GM21360 (cell line): ENCODE results near the gene GGA3.
"Not testable (repeated sequence)": the region's sequence is repeated elsewhere in the genome, so short reads cannot be mapped to it uniquely, and the experiment has no call there.

Experiments used
- ATAC-seq: cut with Tn5 transposase; IDR thresholded peaks from one replicate; pipeline ENCODE4 v1.9.1; 2021; ENCODE audit warnings: mild to moderate bottlenecking, moderate library complexity; ENCODE audit not compliant: unreplicated experiment

Gene GGA3

DNA sequence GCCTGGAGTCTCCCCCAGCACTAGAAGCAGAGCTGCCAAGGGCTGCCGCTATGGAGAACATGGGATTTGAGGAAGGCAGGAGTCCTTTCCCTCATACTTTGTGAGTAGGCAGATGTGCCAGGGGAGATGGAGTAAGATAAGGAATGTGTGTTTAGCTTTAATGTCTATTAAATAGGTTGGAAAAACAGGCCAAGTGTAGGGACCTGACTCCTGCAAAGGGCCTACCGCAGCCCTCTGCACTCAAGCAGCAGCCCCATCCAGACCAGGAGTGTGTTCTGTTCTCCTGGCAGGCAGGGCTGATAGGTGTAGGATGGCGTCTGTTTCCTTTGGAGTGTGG lies 11.4 kb upstream of the GGA3 start:
- ATAC-seq = no peak

- no peak for ATAC-seq
These were observed 10.8 kb upstream of the GGA3 start for GRCh38 chr17:75271955-75272847.

- ATAC-seq = peak; percentile 63
These were observed 10.0 kb upstream of the GGA3 start for GRCh38 chr17:75271233-75271954.

DNA sequence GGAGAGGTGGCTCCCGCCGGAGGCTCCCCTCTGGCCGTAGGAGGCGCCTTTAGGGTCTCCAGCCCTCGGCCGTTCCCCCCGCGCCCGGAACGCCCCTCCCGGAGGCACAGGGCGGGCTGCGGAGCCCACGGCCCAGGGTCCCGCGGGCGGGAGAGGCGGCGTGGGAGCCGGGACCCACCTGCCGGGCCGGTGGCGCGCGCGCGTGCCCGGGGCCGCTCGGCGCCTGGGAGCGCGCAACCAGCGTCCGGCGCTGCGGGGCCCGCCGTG lies 9.5 kb upstream of the GGA3 start, which contains the start of gene MIF4GD:
TSS of gene MIF4GD (minus strand) at position 266 of the 267 bp plus-strand sequence. CDS start 1,036 bp downstream, outside the sequence.
- ATAC-seq = no peak

GRCh38 chr17:75270218-75270965 lies 9.0 kb upstream of the GGA3 start:
- ATAC-seq = peak; percentile 29

- no peak for ATAC-seq
These were observed 8.4 kb upstream of the GGA3 start for GRCh38 chr17:75269844-75270217.

GRCh38 chr17:75267411-75268232 lies 6.2 kb upstream of the GGA3 start:
- no peak for ATAC-seq

DNA sequence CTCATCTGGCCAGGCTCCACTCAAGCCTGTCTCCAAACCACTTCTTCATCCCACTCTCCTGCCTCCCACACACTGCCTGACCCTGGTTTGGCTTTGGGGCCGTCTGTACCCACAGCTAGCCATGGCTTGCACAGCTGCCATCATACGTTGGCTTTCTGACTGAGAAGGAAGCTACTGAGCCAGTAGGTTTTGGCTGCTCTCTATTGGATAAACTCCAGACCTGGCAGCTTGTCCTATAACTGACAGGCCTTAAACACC lies 5.7 kb upstream of the GGA3 start:
- no peak for ATAC-seq

DNA sequence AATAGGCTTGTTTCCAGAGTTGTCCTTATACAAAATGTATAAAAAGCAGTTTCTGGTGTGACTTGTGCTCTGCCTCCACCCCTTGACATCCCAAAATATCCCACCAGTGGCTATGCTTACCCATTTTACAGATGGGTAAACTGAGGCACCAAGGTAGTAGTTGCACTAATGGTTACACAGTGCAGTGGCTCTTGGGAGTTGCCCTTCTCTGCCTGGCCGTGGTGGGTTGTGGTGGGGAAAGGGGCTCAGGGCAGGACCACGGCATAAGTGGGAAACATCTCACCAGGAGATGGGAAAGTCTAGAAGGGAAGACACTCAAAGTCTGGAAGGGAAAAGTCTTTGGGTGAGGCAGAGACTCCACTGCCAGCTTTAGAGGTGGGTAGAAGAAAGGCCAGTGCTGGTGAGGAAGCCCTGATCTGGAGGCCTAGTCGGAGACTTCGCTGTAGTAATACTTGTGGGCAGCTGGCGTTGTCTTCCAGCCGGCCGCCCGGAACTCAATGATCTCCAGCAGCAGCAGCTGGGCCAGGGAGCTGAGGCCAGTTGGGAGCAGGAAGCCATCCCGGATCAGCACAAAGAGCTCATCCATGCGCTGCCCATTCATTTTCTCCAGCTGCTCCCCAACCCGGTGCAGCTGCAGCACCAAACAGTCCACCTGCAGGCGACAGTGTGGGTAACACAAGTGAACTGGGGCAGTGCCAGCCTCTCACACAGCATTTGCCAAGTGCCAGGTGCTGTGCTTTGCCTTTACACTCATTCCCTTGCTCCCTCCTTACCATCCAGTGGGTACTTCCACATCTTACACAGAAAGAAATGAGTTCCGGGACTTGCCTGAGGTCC lies 5.1 kb upstream of the GGA3 start:
- ATAC-seq = no peak

GRCh38 chr17:75265614-75266315 lies 4.4 kb upstream of the GGA3 start:
- ATAC-seq = no peak

- no peak for ATAC-seq
These were observed 1.6 kb upstream of the GGA3 start for GRCh38 chr17:75263055-75263454.

- no peak for ATAC-seq
These were observed 753 bp upstream of the GGA3 start for GRCh38 chr17:75262112-75262606.

DNA sequence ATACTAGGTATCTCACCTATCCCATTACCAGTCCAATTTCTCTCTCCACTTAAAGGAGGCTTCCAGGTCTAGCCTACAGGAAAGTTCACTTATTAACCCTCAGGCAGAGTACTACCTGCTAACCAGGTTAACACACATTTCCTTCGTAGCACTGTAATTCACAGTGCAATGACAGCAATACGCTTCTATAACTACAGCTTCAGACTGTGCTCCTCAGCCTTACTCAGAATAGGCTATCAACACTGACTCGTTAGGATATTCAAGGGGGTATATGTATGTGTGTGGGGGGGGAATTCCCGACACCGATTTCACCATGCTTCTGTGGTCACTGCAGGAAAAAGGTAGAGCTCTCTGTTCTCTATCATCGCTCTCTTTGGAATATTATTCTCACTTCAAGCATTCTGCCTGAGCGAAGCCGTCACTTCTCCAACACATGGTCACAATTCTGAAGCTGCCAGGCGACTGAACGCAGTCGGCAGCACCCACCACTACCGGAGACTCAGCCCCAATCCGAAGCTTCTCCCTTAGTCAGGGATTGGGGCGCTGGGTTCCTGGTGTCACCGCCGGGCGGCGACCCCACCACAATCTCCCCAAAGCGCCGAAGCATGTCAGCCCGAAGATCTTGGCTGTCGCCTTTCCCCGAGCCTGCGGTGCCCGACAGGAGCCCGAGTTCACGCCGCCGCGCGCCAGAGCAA lies 618 bp downstream of the GGA3 start:
- ATAC-seq = peak; percentile 15

- not testable (repeated sequence) for ATAC-seq
These were observed 4.2 kb downstream of the GGA3 start for GRCh38 chr17:75257228-75257627.

DNA sequence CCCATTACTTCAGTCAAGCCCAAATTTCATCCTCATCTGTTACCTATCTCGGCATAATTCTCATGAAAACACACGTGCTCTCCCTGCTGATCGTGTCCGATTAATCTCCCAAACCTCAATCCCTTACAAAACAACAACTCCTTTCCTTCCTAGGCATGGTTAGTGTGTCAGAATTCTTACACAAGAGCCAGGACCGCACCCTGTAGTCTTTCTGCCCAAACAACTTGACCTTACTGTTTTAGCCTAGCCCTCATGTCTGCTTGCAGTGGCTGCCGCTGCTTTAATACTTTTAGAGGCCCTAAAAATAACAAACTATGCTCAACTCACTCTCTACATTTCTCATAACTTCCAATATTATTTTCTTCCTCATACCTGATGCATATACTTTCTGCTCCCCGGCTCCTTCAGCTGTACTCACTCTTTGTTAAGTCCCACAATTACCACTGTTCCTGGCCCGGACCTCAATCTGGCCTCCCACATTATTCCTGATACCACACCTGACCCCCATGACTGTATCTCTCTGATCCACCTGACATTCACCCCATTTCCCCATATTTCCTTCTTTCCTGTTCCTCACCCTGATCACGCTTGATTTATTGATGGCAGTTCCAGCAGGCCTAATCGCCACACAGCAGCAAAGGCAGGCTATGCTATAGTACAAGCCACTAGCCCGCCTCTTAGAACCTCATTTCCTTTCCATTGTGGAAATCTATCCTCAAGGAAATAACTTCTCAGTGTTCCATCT lies 5.3 kb downstream of the GGA3 start:
- not testable (repeated sequence) for ATAC-seq

GRCh38 chr17:75252039-75252816 lies 9.2 kb downstream of the GGA3 start:
- ATAC-seq = no peak

DNA sequence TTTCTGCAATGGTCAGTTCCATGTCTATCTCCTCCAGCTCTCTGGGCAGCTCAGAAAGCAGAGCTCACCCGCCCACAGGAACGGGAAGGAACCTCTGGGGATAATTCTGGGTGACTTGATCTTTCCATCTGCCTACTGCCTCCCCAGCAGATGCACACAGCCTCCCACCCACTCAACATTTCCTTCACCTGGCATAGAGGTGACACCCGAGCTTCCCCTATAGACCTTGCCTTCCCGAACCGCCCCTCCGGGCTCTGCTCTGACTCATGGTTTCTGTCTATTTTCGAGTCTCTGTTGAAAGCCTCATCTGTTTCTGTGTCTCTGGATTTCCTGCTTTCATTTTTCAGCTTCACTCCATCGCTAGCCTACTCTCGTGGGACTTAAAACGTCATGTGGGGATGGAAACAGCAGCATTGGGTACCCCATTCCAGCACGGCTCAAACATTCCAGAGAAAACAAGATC lies 11.4 kb downstream of the GGA3 start:
- ATAC-seq = peak; percentile 81
